MCF 10A (cell line): ENCODE measurements around the gene MTCP1. TPM values are rescaled to one million over a fixed set of nuclear protein-coding genes. Genes with fewer than 3 reads are reported as not detected.

ENCODE experiments used
- BruUV-seq: library from RNA; stranded (reverse); fragments of 400-500 nt; replicated peaks from 2 replicates; lab custom pipeline; 2021; lab: Mats Ljungman, UMichigan
- CTCF ChIA-PET: fragments of 300-600 bp; sonication (Branson Sonifier 250); formaldehyde crosslinking; extraction: SDS; loops from one replicate; lab custom pipeline; 2021; ENCODE audit warnings: antibody characterized with exemption, inconsistent platforms; lab: Yijun Ruan, JAX
- POLR2A ChIA-PET: fragments of 300-600, 350-650 bp; sonication (Branson Sonifier 250); formaldehyde crosslinking; extraction: SDS; loops from one replicate; lab custom pipeline; 2020; ENCODE audit warnings: antibody characterized with exemption, inconsistent platforms; lab: Yijun Ruan, JAX
- DNase-seq: peaks from one replicate; pipeline ENCODE4 v3.0.0-alpha.2; 2018; ENCODE audit not compliant: unreplicated experiment
- H3K27ac Mint-ChIP-seq: one replicate; pipeline ENCODE4 v1.8.0; 2022; ENCODE audit warnings: mild to moderate bottlenecking, low read depth, mixed read lengths; ENCODE audit not compliant: unreplicated experiment
- H3K27me3 Mint-ChIP-seq: one replicate; pipeline ENCODE4 v1.8.0; 2022; ENCODE audit warnings: mixed read lengths; ENCODE audit not compliant: insufficient read depth, unreplicated experiment
- H3K36me3 Mint-ChIP-seq: one replicate; pipeline ENCODE4 v1.8.0; 2022; ENCODE audit warnings: mild to moderate bottlenecking, moderate library complexity, mixed read lengths; ENCODE audit not compliant: insufficient read depth, unreplicated experiment
- H3K4me1 Mint-ChIP-seq: one replicate; pipeline ENCODE4 v1.8.0; 2022; ENCODE audit warnings: mixed read lengths; ENCODE audit not compliant: insufficient read depth, unreplicated experiment
- H3K4me3 Mint-ChIP-seq: one replicate; pipeline ENCODE4 v1.8.0; 2022; ENCODE audit warnings: mild to moderate bottlenecking, moderate library complexity, mixed read lengths; ENCODE audit not compliant: unreplicated experiment
- H3K9me3 Mint-ChIP-seq: one replicate; pipeline ENCODE4 v1.8.0; 2022; ENCODE audit warnings: mixed read lengths; ENCODE audit not compliant: unreplicated experiment
- intact Hi-C: fragments of 100-400 bp; cut with micrococcal nuclease; formaldehyde crosslinking; loops from 2 replicates; pipeline ENCODE4 v1.14.1; 2022
- total RNA-seq: library from RNA; stranded (reverse); gene quantifications from 2 replicates; pipeline ENCODE4 v1.2.3, GENCODE V29; 2022
- TF ChIP-seq, protein P1 (sequence below): fragments of 200-600 bp; IDR thresholded peaks from one replicate; pipeline ENCODE4 v1.8.0; 2022; ENCODE audit warnings: antibody characterized with exemption, mild to moderate bottlenecking; ENCODE audit not compliant: unreplicated experiment

Gene MTCP1
- total RNA-seq, 1 experiment from 2014 or later, result 21.3 TPM

DNA sequence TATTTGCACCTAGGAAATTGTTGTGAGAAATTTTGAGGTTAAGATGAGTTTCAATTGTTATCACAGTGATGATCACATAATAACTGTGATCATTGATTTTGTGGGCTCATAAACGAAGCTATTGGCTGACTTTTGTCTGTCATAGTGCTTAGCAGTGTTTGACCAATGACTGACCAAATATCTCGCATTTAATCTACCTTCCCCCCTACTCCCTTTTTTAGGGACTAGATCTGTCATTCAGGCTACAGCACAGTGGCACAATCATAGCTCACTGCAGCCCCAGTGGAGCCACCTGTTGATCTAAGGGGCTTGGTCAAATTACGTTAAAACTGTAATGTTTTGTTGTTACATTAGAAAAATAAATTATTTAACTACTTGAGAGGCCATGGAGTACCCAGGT, 42.8 kb downstream of the MTCP1 start:
- ChIA-PET CTCF (interaction anchor here (0.6 to 0.9 kb wide), 3 partner anchors 20 to 71 kb away, joined by 3 read pairs; no protein-coding TSS in a partner anchor), POLR2A (interaction anchor here (0.6 to 3.4 kb wide), 5 partner anchors 31 to 43 kb away, joined by 3 to 35 read pairs (median 8); partner anchors contain the start of gene BRCC3)
- H3K27me3 Mint-ChIP-seq, result peaks cover 30% of the 10 kb centered on the region
- peaks cover 13% of the 10 kb centered on the region for H3K4me1 Mint-ChIP-seq
- intact Hi-C loops, result no loop called here
- H3K27ac Mint-ChIP-seq, result peak overlapping the region; percentile 90
- peak; percentile 2 for DNase-seq
- H3K4me3 Mint-ChIP-seq, result peak overlapping the region; percentile 75
- no peaks in the 10 kb centered on the region for H3K36me3 Mint-ChIP-seq
- TF ChIP-seq, protein P1, sequence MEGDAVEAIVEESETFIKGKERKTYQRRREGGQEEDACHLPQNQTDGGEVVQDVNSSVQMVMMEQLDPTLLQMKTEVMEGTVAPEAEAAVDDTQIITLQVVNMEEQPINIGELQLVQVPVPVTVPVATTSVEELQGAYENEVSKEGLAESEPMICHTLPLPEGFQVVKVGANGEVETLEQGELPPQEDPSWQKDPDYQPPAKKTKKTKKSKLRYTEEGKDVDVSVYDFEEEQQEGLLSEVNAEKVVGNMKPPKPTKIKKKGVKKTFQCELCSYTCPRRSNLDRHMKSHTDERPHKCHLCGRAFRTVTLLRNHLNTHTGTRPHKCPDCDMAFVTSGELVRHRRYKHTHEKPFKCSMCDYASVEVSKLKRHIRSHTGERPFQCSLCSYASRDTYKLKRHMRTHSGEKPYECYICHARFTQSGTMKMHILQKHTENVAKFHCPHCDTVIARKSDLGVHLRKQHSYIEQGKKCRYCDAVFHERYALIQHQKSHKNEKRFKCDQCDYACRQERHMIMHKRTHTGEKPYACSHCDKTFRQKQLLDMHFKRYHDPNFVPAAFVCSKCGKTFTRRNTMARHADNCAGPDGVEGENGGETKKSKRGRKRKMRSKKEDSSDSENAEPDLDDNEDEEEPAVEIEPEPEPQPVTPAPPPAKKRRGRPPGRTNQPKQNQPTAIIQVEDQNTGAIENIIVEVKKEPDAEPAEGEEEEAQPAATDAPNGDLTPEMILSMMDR, result no peak
- no TSS peak for BruUV-seq
- no peaks in the 10 kb centered on the region for H3K9me3 Mint-ChIP-seq

DNA sequence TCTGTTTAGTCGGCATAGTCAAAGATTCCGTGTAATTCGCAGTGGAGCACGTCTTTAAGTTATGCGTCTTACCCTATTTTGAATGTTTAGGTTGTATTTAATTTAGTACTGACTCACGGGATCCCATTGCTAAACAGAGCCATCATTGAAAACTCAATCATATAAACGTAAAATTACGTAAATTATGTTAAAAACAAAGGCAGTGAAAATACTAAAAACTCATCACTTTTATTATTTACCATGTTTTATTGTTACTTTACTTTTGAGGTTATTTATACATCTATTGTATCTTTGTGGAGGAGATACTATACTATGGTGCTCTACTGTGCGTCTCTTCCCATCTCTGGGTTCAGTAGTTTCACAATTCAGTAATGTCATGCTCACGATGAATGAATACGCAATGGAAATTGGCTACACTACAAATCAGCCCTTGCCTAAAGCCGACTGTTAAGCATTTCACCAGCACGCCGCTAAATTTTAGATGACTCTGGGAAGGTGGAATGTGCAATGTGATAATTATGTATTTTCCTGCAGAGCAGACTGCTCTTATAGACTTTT, 43.3 kb downstream of the MTCP1 start:
- BruUV-seq, result TSS peak; percentile 74
- Mint-ChIP-seq H3K9me3 (no peaks in the 10 kb centered on the region), H3K27ac (peak overlapping the region; percentile 90), H3K36me3 (no peaks in the 10 kb centered on the region), H3K4me1 (peaks cover 13% of the 10 kb centered on the region), H3K27me3 (peaks cover 35% of the 10 kb centered on the region), H3K4me3 (peak overlapping the region; percentile 75)
- peak; percentile 69 for DNase-seq
- ChIA-PET POLR2A (interaction anchor here (1.1 to 3.4 kb wide), 10 partner anchors 8 to 48 kb away, joined by 4 to 35 read pairs (median 8); partner anchors contain the start of gene BRCC3), CTCF (interaction anchor here (0.6 to 1.3 kb wide), 3 partner anchors 21 to 336 kb away, joined by 3 to 4 read pairs (median 3); no protein-coding TSS in a partner anchor)
- intact Hi-C loops, result loop anchor here (2.0 kb wide), 1 partner anchor 43 kb away; the partner anchor contains the start of genes BRCC3, CMC4 and MTCP1
- TF ChIP-seq, protein P1, result no peak

DNA sequence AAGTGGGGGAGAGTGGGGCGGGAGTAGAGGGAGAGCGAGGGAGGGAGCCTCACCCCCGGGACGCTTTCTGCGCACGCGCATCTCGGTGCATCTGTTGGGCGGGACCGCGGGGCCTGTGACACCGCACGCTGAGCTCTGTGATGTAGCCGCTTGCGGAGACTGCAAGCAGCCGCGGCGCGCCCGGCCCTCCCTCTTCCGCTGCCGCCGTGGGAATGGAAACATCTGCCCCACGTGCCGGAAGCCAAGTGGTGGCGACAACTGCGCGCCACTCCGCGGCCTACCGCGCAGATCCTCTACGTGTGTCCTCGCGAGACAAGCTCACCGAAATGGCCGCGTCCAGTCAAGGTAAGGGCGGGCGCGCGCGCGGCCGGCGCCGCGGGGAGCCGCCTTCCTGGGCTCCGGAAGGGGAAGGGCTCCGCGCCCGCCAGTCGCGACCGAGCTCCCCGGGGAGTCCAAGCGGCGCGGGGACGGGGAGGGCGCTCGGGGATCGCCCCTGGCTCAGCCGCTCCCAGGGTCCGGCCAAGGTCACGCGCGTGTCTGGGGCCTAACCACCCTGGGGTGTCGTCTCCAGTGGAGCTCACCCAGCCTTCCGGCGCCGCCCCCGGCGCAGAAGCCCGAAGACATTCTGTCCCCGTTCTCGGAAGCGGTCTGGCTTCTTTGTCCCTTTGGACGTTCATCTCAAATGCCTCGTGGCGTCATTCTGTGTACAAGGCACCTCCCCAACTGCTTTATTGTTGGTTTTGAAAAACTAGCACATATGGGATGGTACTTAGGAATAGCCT, 44.0 kb downstream of the MTCP1 start, which contains the start of gene FUNDC2:
FUNDC2 (plus strand) TSS at position 118 of the 782 bp plus-strand sequence; CDS start at position 213, 95 bp downstream.
- H3K4me3 Mint-ChIP-seq, result peak within 1 kb of the TSS; percentile 75
- H3K9me3 Mint-ChIP-seq, result no peaks in the 10 kb centered on the region
- TF ChIP-seq, protein P1, result no peak
- H3K27me3 Mint-ChIP-seq, result peaks cover 36% of the 10 kb centered on the region
- DNase-seq, result peak; percentile 88
- CTCF ChIA-PET, result interaction anchor here (0.6 to 1.3 kb wide), 5 partner anchors 30 to 335 kb away, joined by 3 to 4 read pairs (median 4); no protein-coding TSS in a partner anchor
- POLR2A ChIA-PET, result interaction anchor here (0.8 to 3.4 kb wide), 14 partner anchors 9 to 189 kb away, joined by 3 to 35 read pairs (median 6); partner anchors contain the start of genes BRCC3, CMC4, MTCP1 and VBP1
- intact Hi-C loops, result loop anchor here (2.0 kb wide), 1 partner anchor 44 kb away; the partner anchor contains the start of genes BRCC3, CMC4 and MTCP1
- H3K36me3 Mint-ChIP-seq, result no peaks in the 10 kb centered on the region
- no TSS peak for BruUV-seq
- H3K4me1 Mint-ChIP-seq, result peaks cover 13% of the 10 kb centered on the region
- peak within 1 kb of the TSS; percentile 90 for H3K27ac Mint-ChIP-seq
